GM10248 (cell line): ENCODE data around the gene ZEB2.

ENCODE experiments used
- CTCF ChIA-PET: fragments of 300-600 bp; sonication (Branson Sonifier 250); formaldehyde crosslinking; extraction: SDS; loops from one replicate; lab custom pipeline; 2021; ENCODE audit warnings: antibody characterized with exemption; lab: Yijun Ruan, JAX
- POLR2A ChIA-PET: fragments of 350-650 bp; sonication (Branson Sonifier 250); formaldehyde crosslinking; extraction: SDS; loops from one replicate; lab custom pipeline; 2020; ENCODE audit warnings: antibody characterized with exemption; lab: Yijun Ruan, JAX
- DNase-seq: peaks from one replicate; pipeline ENCODE4 v3.0.0; 2012; ENCODE audit errors: extremely low spot score
- CTCF ChIP-seq: IDR thresholded peaks from 2 replicates; pipeline ENCODE4 v1.5.1; 2012; ENCODE audit warnings: mild to moderate bottlenecking, low read depth; ENCODE audit errors: extremely low read depth, missing control alignments, control extremely low read depth

ZEB2 gene

GRCh38 chr2:144508172-144508851 is 11.6 kb downstream of the ZEB2 start:
- TF ChIP-seq CTCF = no peak
- POLR2A ChIA-PET = no interaction called here
- DNase-seq = no peak
- CTCF ChIA-PET = interaction anchor here (1.0 to 2.0 kb wide), 2 partner anchors 16 to 18 kb away, joined by 3 to 4 read pairs; no protein-coding TSS in a partner anchor

- no peak for TF ChIP-seq CTCF
- ChIA-PET CTCF (interaction anchor here (2.0 kb wide), 1 partner anchor 16 kb away, joined by 4 read pairs; no protein-coding TSS in a partner anchor), POLR2A (no interaction called here)
- DNase-seq = no peak
These were observed 12.3 kb downstream of the ZEB2 start for GRCh38 chr2:144507441-144508171.

GRCh38 chr2:144505245-144505831 is 14.6 kb downstream of the ZEB2 start:
- ChIA-PET CTCF (interaction anchor here (1.8 kb wide), 1 partner anchor 11 kb away, joined by 8 read pairs; no protein-coding TSS in a partner anchor), POLR2A (no interaction called here)
- DNase-seq = no peak
- TF ChIP-seq CTCF = no peak

- CTCF ChIA-PET = interaction anchor here (0.6 to 1.8 kb wide), 2 partner anchors 10 to 12 kb away, joined by 3 to 8 read pairs; no protein-coding TSS in a partner anchor
- TF ChIP-seq CTCF = no peak
- DNase-seq = no peak
- POLR2A ChIA-PET = interaction anchor here (0.7 kb wide), 1 partner anchor 40 kb away, joined by 4 read pairs; no protein-coding TSS in a partner anchor
These were observed 15.7 kb downstream of the ZEB2 start for GRCh38 chr2:144504218-144504641.

GRCh38 chr2:144503242-144503641 is 16.7 kb downstream of the ZEB2 start:
- ChIA-PET POLR2A (no interaction called here), CTCF (interaction anchor here (1.2 to 1.5 kb wide), 2 partner anchors 16 to 25 kb away, joined by 3 to 4 read pairs; no protein-coding TSS in a partner anchor)
- no peak for TF ChIP-seq CTCF
- DNase-seq = no peak

GRCh38 chr2:144502369-144502768 is 17.6 kb downstream of the ZEB2 start:
- DNase-seq = no peak
- POLR2A ChIA-PET = no interaction called here
- CTCF ChIA-PET = interaction anchor here (1.1 to 1.5 kb wide), 3 partner anchors 15 to 30 kb away, joined by 3 to 4 read pairs (median 3); no protein-coding TSS in a partner anchor
- no peak for TF ChIP-seq CTCF
